HL-60 (cell line): ENCODE results near the gene DIPK2A.

ENCODE experiments used
- GABPA ChIP-seq: IDR thresholded peaks from 2 replicates; pipeline ENCODE4 v1.6.1; 2012; ENCODE audit warnings: low read depth
- POLR2AphosphoS5 ChIP-seq: IDR thresholded peaks from 2 replicates; pipeline ENCODE4 v1.6.1; 2012; ENCODE audit warnings: low read depth
- TF ChIP-seq, protein P1 (sequence below): IDR thresholded peaks from one replicate; pipeline ENCODE4 v1.5.1; 2011; ENCODE audit warnings: low read length, control low read depth, inconsistent platforms; ENCODE audit not compliant: insufficient read depth
- TF ChIP-seq, protein P2 (sequence below): IDR thresholded peaks from 2 replicates; pipeline ENCODE4 v1.6.1; 2012; ENCODE audit warnings: low read depth; ENCODE audit not compliant: insufficient replicate concordance

DNA sequence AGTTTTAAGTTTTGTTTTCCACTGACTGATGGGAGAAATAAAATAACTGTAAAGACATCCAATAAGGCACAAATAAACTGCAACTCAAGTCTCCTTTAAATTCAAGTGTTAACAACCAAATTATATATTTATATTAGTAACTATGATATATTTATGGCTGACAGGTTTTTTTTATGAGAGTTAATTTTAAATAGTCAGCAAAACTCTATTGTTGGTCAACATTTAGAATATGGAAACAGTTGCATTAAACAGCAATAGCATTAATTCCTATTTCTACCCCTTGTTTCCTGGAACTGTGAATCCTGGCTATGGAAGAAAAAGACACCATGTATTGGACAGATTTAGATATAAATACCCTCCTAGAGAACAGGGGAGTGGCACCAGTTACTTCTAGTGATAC is 16.5 kb upstream of the DIPK2A start:
- TF ChIP-seq, protein P1, sequence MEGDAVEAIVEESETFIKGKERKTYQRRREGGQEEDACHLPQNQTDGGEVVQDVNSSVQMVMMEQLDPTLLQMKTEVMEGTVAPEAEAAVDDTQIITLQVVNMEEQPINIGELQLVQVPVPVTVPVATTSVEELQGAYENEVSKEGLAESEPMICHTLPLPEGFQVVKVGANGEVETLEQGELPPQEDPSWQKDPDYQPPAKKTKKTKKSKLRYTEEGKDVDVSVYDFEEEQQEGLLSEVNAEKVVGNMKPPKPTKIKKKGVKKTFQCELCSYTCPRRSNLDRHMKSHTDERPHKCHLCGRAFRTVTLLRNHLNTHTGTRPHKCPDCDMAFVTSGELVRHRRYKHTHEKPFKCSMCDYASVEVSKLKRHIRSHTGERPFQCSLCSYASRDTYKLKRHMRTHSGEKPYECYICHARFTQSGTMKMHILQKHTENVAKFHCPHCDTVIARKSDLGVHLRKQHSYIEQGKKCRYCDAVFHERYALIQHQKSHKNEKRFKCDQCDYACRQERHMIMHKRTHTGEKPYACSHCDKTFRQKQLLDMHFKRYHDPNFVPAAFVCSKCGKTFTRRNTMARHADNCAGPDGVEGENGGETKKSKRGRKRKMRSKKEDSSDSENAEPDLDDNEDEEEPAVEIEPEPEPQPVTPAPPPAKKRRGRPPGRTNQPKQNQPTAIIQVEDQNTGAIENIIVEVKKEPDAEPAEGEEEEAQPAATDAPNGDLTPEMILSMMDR: no peak
- TF ChIP-seq, protein P2, sequence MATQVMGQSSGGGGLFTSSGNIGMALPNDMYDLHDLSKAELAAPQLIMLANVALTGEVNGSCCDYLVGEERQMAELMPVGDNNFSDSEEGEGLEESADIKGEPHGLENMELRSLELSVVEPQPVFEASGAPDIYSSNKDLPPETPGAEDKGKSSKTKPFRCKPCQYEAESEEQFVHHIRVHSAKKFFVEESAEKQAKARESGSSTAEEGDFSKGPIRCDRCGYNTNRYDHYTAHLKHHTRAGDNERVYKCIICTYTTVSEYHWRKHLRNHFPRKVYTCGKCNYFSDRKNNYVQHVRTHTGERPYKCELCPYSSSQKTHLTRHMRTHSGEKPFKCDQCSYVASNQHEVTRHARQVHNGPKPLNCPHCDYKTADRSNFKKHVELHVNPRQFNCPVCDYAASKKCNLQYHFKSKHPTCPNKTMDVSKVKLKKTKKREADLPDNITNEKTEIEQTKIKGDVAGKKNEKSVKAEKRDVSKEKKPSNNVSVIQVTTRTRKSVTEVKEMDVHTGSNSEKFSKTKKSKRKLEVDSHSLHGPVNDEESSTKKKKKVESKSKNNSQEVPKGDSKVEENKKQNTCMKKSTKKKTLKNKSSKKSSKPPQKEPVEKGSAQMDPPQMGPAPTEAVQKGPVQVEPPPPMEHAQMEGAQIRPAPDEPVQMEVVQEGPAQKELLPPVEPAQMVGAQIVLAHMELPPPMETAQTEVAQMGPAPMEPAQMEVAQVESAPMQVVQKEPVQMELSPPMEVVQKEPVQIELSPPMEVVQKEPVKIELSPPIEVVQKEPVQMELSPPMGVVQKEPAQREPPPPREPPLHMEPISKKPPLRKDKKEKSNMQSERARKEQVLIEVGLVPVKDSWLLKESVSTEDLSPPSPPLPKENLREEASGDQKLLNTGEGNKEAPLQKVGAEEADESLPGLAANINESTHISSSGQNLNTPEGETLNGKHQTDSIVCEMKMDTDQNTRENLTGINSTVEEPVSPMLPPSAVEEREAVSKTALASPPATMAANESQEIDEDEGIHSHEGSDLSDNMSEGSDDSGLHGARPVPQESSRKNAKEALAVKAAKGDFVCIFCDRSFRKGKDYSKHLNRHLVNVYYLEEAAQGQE: no peak
- TF ChIP-seq POLR2AphosphoS5 (no peak), GABPA (no peak)
